ENCODE results near the gene NPRL2.

The NPRL2 gene

DNA sequence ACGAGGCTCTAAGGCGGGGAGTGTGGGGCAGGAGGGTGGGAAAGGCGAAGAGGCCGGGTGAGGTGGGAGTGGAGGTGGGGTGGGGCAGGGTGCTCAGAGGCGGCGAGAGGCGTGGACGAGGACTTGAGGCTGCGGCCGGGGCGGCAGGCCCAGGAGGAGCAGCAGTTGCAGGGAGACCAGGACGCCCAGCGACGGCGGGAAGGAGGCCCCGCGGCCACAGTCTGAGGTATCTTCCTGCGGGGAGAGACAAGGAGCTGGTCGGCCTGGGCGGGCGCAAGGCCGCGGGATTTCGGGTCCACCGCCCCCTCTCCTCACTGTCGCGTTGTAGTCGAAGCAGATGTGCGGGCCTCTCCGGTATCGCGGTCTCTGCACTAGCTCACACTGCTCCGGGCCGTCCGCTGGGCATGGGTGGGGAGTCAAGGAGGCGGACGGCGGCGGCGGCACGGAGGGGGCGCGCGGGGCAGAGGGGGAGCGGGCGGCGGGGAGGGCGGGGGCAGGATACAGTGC is 14.1 kb upstream of the NPRL2 start:
- H3K4me3 ChIP-seq = peak overlapping the region; percentile 60 to 70
- intact Hi-C loops (cut with DNase I; ENCODE audit: low total_unique reads) = no loop called here
- DNase-seq = no peak
- no peaks in the 10 kb centered on the region for H3K9me3 ChIP-seq
- H3K4me1 ChIP-seq = peaks cover 3 to 28% (median 11%) of the 10 kb centered on the region in 4 donors
- no peaks in the 10 kb centered on the region for H3K36me3 ChIP-seq
- TF ChIP-seq, protein P1, sequence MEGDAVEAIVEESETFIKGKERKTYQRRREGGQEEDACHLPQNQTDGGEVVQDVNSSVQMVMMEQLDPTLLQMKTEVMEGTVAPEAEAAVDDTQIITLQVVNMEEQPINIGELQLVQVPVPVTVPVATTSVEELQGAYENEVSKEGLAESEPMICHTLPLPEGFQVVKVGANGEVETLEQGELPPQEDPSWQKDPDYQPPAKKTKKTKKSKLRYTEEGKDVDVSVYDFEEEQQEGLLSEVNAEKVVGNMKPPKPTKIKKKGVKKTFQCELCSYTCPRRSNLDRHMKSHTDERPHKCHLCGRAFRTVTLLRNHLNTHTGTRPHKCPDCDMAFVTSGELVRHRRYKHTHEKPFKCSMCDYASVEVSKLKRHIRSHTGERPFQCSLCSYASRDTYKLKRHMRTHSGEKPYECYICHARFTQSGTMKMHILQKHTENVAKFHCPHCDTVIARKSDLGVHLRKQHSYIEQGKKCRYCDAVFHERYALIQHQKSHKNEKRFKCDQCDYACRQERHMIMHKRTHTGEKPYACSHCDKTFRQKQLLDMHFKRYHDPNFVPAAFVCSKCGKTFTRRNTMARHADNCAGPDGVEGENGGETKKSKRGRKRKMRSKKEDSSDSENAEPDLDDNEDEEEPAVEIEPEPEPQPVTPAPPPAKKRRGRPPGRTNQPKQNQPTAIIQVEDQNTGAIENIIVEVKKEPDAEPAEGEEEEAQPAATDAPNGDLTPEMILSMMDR (IDR thresholded peaks at IDR 0.05) = no peak
- peak overlapping the region; percentile 42 to 70 for H3K27ac ChIP-seq
- H3K27me3 ChIP-seq = peaks cover 0 to 6% of the 10 kb centered on the region in 2 donors

DNA sequence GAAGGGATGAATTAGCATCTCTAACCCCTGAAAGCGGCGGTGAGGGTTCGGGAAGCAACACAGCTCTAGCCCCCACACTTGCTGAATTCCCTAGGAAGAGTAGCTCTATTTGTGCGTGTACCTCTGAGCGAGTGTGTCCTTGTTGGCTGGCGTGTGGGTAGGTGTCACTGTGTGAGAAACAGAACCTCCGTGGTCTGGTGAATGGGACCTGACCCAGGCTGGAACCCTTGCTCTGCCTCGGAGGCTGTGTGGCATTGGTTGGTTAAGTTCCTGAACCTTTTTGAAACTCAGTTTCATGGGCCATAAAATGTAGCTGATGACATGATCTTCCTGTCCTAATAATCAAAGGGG is 9.2 kb upstream of the NPRL2 start:
- Histone ChIP-seq H3K4me1 (peaks cover 0 to 49% (median 44%) of the 10 kb centered on the region in 4 donors), H3K9me3 (no peaks in the 10 kb centered on the region), H3K36me3 (peaks cover 6 to 22% (median 17%) of the 10 kb centered on the region in 3 donors), H3K4me3 (peak overlapping the region; percentile 68 to 87), H3K27me3 (no peaks in the 10 kb centered on the region), H3K27ac (peak overlapping the region; percentile 23 to 86)
- TF ChIP-seq, protein P1 (IDR thresholded peaks at IDR 0.05) = no peak
- intact Hi-C loops (cut with DNase I; ENCODE audit: low total_unique reads) = no loop called here
- DNase-seq = no peak

DNA sequence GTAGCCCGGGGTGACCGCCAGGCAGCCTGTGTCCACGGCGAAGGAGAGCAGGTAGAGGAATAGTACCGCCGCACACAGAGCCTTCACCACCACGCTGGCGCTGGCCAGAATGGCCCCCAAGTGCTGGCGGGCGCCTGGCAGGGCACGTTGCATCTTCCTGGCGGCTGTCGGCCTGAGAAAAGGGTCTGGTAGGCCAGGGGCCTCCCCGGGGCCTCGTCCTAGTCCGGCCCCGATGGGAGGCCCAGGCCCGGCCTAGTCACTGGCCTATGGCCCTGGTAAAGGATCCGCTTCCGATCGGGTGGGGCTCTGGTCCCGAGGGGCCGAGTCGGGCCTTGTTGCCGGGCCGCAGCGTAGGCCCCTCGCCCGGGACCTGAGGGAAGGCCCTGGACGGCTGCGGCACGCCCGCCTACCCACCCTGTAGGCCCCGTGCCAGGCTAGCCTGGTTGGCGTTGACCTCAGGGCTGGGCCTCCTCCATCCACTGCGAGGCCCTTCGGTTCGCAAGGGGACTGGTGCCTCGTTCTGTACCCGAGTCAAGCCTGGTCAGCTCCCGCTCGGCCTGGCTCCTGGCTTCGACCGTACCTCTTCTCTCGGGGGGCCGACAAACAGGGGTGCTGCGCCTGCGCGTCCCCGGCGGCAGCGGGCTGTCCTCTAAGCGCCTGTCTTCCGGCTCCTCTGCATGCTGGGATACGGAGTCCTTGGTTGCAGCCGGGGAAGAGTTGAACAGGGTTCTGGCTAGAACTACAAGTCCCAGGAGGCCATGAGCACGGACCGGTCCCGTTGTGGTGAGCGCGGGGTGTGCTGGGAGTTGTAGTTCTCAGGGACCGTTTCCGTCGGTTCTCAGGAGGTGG is 8.6 kb upstream of the NPRL2 start, which contains the start of gene TMEM115:
Gene TMEM115, minus strand, starts transcription at position 611 of the 849 bp plus-strand sequence. Its CDS starts 458 bp downstream, at position 153.
- intact Hi-C loops (cut with DNase I; ENCODE audit: low total_unique reads) = no loop called here
- H3K27ac ChIP-seq = peak within 1 kb of the TSS; percentile 86 to 97
- peaks cover 12 to 28% (median 23%) of the 10 kb centered on the region in 3 donors for H3K36me3 ChIP-seq
- peaks cover 0 to 43% (median 38%) of the 10 kb centered on the region in 4 donors for H3K4me1 ChIP-seq
- no peaks in the 10 kb centered on the region for H3K27me3 ChIP-seq
- H3K4me3 ChIP-seq = peak within 1 kb of the TSS; percentile 68 to 87
- DNase-seq = peak; percentile 99
- TF ChIP-seq, protein P1 (IDR thresholded peaks at IDR 0.05) = no peak
- no peaks in the 10 kb centered on the region for H3K9me3 ChIP-seq

DNA sequence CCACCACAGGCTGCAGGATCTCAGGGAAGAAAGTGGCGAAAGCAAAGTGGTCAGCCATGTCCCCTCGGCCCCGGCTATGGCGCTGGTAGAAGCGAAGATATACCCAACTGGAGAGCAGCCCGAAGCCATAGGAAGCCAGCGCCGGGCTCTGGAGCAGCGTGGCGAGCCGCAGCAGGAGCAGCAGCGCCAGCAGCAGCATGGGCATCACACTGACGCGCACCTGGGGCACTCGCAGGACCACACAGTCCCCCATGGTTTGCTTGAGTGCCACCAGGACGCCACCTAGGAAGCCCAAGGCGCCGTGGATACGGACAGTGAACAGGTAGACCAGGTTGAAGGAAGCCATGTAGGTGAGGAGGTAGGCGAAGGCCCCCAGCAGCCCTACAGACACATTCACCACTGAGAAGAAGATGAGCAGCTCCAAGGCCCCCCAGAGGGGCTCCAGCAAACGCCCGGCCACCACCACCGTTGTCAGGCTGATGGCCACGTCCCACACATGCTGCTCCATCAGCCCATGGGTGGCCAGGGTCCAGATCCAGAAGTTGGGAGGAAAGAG is 7.9 kb upstream of the NPRL2 start:
- Histone ChIP-seq H3K4me3 (peak overlapping the region; percentile 68 to 87), H3K36me3 (peaks cover 15 to 35% (median 30%) of the 10 kb centered on the region in 3 donors), H3K27ac (peak overlapping the region; percentile 86 to 97), H3K27me3 (no peaks in the 10 kb centered on the region), H3K4me1 (peaks cover 0 to 41% (median 37%) of the 10 kb centered on the region in 4 donors), H3K9me3 (no peaks in the 10 kb centered on the region)
- intact Hi-C loops (cut with DNase I; ENCODE audit: low total_unique reads) = no loop called here
- TF ChIP-seq, protein P1 (IDR thresholded peaks at IDR 0.05) = no peak
- DNase-seq = no peak

DNA sequence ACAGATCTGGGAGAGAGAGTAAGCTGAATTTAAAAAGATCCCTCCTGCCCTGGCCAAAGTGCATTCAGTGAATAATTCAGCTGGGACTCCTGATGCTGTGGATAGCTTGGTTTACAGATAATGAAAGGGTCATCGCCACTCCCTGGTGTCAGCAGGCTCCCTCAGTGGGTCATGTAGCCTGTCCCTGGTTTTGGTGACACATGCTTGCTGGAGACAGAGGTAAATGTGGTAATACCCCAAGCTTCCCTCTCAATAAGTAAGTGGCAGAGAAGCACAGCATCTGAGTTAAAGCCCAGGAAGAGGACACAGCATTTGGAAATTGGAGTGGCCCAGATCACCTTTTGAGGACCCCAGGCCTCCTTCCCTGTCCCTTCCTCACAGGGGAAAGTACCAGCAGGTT is 6.9 kb upstream of the NPRL2 start:
- Histone ChIP-seq H3K4me3 (peak overlapping the region; percentile 68 to 87), H3K27ac (peak overlapping the region; percentile 86 to 97), H3K36me3 (peaks cover 19 to 40% (median 38%) of the 10 kb centered on the region in 3 donors), H3K27me3 (no peaks in the 10 kb centered on the region), H3K4me1 (peaks cover 0 to 47% (median 37%) of the 10 kb centered on the region in 4 donors), H3K9me3 (no peaks in the 10 kb centered on the region)
- DNase-seq = no peak
- intact Hi-C loops (cut with DNase I; ENCODE audit: low total_unique reads) = no loop called here
- TF ChIP-seq, protein P1 (IDR thresholded peaks at IDR 0.05) = no peak
